K562 (cell line): ENCODE measurements around the gene BTBD1. TPM values are rescaled to one million over a fixed set of nuclear protein-coding genes. Genes with fewer than 3 reads are reported as not detected.

Source experiments
- CCAR2 ChIP-seq: fragments of 200-400 bp; formaldehyde crosslinking; IDR thresholded peaks from 2 replicates; pipeline ENCODE4 v1.6.1; 2017; ENCODE audit warnings: mild to moderate bottlenecking, low read depth, low read length
- GATAD2B ChIP-seq: fragments of 450-650 bp; IDR thresholded peaks from 2 replicates; pipeline ENCODE4 v1.6.1; 2017; ENCODE audit warnings: mild to moderate bottlenecking, borderline replicate concordance
- HDAC2 ChIP-seq: fragments of 450-650 bp; IDR thresholded peaks from 2 replicates; pipeline ENCODE4 v1.6.1; 2016; ENCODE audit warnings: mild to moderate bottlenecking
- MITF ChIP-seq: IDR thresholded peaks from 2 replicates; pipeline ENCODE4 v1.6.1; 2014; ENCODE audit warnings: antibody characterized with exemption
- NONO ChIP-seq, 2 experiments: fragments of 200-400 bp in 1 of 2; fragments of 450-650 bp in 1 of 2; formaldehyde crosslinking in 1 of 2; IDR thresholded peaks; 2 replicates each; pipeline ENCODE4 v1.6.1; 2017; ENCODE audit warnings: low read depth in 2 of 2, mild to moderate bottlenecking in 2 of 2, moderate library complexity in 2 of 2, low read length in 1 of 2
- OTX1 ChIP-seq: fragments of 450-650 bp; formaldehyde crosslinking; IDR thresholded peaks from 2 replicates; pipeline ENCODE4 v1.4.0; 2022; ENCODE audit warnings: mild to moderate bottlenecking
- POLR3G ChIP-seq: IDR thresholded peaks from 2 replicates; pipeline ENCODE4 v1.6.1; 2011; ENCODE audit not compliant: insufficient read length, insufficient replicate concordance; ENCODE audit errors: extremely low read depth
- RERE ChIP-seq: sonication (generic); formaldehyde crosslinking; IDR thresholded peaks from 2 replicates; pipeline ENCODE4 v1.8.0; 2023; ENCODE audit warnings: missing genetic modification reagents, mild to moderate bottlenecking, borderline replicate concordance
- TAF7 ChIP-seq: fragments of 450-650 bp; IDR thresholded peaks from 2 replicates; pipeline ENCODE4 v1.6.1; 2016; ENCODE audit warnings: missing genetic modification characterization, missing compliant biosample characterization
- ZBTB1 ChIP-seq: sonication (generic); formaldehyde crosslinking; IDR thresholded peaks from 2 replicates; pipeline ENCODE4 v1.8.1; 2023; ENCODE audit warnings: missing genetic modification reagents, low read depth, mild to moderate bottlenecking, borderline replicate concordance
- ZBTB5 ChIP-seq: fragments of 450-650 bp; IDR thresholded peaks from 2 replicates; pipeline ENCODE4 v1.6.1; 2017; ENCODE audit warnings: antibody characterized with exemption
- ZC3H11A ChIP-seq: IDR thresholded peaks from 2 replicates; pipeline ENCODE4 v1.6.1; 2012; ENCODE audit warnings: low read depth, low read length, improper control_type of control experiment
- ZNF121 ChIP-seq: sonication (generic); formaldehyde crosslinking; conservative IDR thresholded peaks from 2 replicates; pipeline ENCODE4 v1.8.0; 2022; ENCODE audit warnings: missing genetic modification reagents
- ZNF75A ChIP-seq: fragments of 450-650 bp; formaldehyde crosslinking; IDR thresholded peaks from 2 replicates; pipeline ENCODE4 v1.4.0; 2020; ENCODE audit warnings: mild to moderate bottlenecking
- polyA plus RNA-seq, 8 experiments: library from polyadenylated mRNA; depleted of rRNA in 4 of 8; stranded (reverse) in 5 of 8; unstranded in 3 of 8; fragments of >200 nt; fragmentation: Nextera tagmentation in 2 of 8; fragmentation: Illumina TruSeq in 1 of 8; extraction: Ambion mirVana in 2 of 8; extraction: Trizol in 1 of 8; gene quantifications; 2 replicates each; pipeline versions ENCODE4 v1.2.1 to v1.2.3, GENCODE V29; 2011 to 2014; ENCODE audit warnings: inconsistent platforms in 1 of 8, missing spikeins in 1 of 8
- total RNA-seq, 7 experiments: library from RNA; depleted of rRNA in 6 of 7; stranded (reverse); fragments of >200 nt in 6 of 7; fragmentation: Illumina TruSeq in 2 of 7; extraction: Trizol in 2 of 7; gene quantifications; 2 replicates each; pipeline versions ENCODE4 v1.2.1 to v1.2.3, GENCODE V29; 2011 to 2021; ENCODE audit warnings: low replicate concordance in 1 of 7
- TF ChIP-seq, protein P1 (sequence below): IDR thresholded peaks from 2 replicates; pipeline ENCODE4 v1.6.1; 2012; ENCODE audit warnings: low read depth, low read length, improper control_type of control experiment, borderline replicate concordance

BTBD1 gene
- total and polyA plus RNA-seq, 9 of the 15 experiments (the other 6 are each of a cell fraction or from before 2014, with no cell fraction given): 19.4 to 106 (median 90.4) TPM

DNA sequence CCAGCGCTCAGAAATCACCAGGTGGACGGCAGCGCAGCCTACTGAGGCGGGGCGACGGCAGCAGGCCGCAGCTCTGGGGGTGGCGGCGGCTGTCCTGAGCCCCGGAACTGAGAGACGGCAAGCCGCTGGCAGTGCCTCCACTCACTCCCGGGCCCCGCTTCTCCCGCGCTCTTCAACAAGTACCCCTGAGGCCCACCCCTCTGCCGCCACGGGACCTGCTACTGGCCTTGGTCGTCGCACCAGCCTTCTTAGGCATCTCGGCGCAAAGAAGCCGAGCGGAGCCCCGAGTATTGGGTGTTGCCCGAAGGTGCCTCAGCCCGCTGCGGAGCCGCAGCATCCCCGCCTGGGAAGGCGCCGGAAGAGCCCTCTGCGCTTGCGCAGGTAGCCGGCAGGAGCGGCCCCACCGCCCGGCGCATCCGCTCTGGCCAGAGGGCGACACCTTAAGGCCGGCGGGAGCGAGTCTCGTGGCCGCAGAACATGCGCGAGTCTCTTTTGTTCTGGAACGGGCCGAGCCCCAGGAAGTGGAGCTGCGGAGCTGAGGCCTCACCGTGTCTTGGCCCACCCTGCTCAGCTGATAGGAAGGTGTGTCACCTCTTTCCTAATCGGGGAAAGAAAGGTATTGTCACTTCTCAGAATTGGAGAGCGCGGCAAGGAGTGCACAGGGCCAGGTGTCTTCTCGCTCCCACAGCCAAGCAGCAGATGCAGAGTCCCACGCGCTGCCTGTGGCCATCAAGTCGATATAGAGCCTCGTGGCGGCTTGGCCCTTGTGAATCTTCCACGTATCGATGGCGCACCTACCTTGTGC is 55.6 kb downstream of the BTBD1 start, which contains the start of gene C15orf40 (continued):
- no peak for TF ChIP-seq ZBTB5
- TF ChIP-seq CCAR2: no peak
- no peak for TF ChIP-seq ZNF75A (CRISPR knock-in tag)
- TF ChIP-seq GATAD2B: peak; percentile 88
- TF ChIP-seq RERE (CRISPR knock-in tag): no peak
- peak; percentile 26; the same call in 1 of the 2 replicates for TF ChIP-seq HDAC2
- TF ChIP-seq, protein P1, sequence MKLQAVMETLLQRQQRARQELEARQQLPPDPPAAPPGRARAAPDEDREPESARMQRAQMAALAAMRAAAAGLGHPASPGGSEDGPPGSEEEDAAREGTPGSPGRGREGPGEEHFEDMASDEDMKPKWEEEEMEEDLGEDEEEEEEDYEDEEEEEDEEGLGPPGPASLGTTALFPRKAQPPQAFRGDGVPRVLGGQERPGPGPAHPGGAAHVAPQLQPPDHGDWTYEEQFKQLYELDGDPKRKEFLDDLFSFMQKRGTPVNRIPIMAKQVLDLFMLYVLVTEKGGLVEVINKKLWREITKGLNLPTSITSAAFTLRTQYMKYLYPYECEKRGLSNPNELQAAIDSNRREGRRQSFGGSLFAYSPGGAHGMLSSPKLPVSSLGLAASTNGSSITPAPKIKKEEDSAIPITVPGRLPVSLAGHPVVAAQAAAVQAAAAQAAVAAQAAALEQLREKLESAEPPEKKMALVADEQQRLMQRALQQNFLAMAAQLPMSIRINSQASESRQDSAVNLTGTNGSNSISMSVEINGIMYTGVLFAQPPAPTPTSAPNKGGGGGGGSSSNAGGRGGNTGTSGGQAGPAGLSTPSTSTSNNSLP: 0 out of 2 replicates have a peak, but pooled peaks have one; percentile 23
- TF ChIP-seq ZBTB1: peak; percentile 83
- peak; percentile 83 for TF ChIP-seq MITF
- peak; percentile 9; the same call in 1 of the 2 replicates for TF ChIP-seq ZNF121 (CRISPR knock-in tag)
- peak; percentile 64; the same call in 1 of the 2 replicates for TF ChIP-seq TAF7
- 0 out of 4 replicates have a peak, but pooled peaks of 1 of the 2 experiments have one; percentile 46 for TF ChIP-seq NONO (IDR thresholded peaks at IDR 0.05; ENCODE audit: low read depth in 2 of 2, low read length in 1 of 2)
- no peak for TF ChIP-seq ZC3H11A
- TF ChIP-seq POLR3G: no peak
- TF ChIP-seq OTX1 (CRISPR knock-in tag): no peak
